HG02642 (cell line): ENCODE measurements around the gene CTRB1.
"Not testable (repeated sequence)": the region's sequence is repeated elsewhere in the genome, so short reads cannot be mapped to it uniquely, and the experiment has no call there.

Source experiments
- ATAC-seq: cut with Tn5 transposase; IDR thresholded peaks from one replicate; pipeline ENCODE4 v1.9.1; 2021; ENCODE audit warnings: mild to moderate bottlenecking; ENCODE audit not compliant: unreplicated experiment, poor library complexity

The CTRB1 gene

DNA sequence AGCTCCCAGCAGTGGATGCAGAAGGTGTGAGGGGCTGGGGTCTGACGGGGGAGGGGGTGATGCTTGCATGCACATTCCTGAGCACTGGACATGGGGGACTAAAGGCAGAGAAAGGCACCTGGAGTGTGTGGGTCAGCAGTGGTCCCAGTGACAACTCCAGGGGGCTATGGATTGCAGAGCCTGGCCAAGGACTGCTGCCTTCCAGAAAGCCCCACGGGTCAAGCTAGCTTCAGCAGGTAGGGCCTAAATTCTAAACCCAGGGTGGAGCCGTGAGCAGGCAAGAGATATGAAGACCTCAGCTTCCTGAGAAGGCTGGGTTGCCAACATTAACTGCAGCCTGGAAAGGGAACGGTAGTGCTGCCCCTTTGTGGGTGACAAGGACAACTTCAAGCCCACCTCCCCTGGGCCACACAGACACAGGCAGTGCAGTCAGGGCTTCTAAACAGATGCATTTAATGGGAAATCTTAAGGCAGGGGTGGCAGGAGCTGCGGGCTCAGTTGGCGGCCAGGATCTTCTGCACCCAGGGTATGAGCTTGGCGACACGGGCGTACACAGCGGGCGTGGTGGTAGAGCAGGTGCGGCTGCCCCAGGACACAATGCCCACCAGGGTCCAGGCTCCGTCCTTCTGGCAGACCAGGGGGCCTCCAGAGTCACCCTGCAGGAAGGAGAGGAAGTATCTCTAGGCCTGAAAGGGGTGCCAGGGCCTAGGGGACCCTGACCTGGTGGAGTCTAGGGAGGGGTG, 14.9 kb upstream of the CTRB1 start:
- no peak for ATAC-seq

DNA sequence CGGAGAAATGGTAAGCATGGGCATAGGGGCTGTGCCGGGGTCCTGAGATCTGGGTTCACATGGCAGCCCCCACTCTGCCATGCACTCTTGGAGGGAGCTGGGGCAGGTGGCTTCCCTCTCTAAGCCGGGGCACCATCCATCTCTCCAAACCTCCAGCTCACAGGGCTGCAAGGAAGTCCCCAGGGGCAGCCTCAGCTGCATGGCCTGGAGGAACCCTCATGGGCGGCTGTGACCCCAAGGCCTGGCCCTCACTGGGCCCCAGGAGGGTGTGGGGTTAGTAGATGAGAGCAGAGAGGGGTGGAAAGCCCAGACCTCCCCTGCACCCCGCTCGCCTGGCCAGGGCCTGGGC, 14.4 kb upstream of the CTRB1 start:
- ATAC-seq: no peak

GRCh38 chr16:75204905-75205304, 13.9 kb upstream of the CTRB1 start:
- ATAC-seq: not testable (repeated sequence)

DNA sequence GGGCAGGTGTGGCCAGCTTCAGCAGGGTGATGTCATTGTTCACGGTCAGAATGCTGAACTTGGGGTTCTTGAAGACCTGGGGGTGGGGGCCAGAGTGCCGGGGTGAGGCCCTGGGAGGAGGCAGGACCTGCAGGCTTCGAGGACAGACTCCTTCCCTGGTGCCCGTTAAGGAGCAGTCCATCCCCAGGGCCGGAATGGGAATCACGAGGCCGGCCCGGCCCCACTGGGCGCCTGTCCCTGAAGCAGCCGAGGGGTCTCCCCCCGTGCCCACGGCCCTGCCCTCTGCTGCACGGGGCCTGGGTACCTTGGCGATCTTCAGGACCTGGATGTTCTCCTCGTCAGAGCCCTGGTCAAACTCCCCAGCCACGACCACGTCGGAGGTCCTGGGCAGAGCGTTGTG, 13.3 kb upstream of the CTRB1 start:
- ATAC-seq: not testable (repeated sequence)

DNA sequence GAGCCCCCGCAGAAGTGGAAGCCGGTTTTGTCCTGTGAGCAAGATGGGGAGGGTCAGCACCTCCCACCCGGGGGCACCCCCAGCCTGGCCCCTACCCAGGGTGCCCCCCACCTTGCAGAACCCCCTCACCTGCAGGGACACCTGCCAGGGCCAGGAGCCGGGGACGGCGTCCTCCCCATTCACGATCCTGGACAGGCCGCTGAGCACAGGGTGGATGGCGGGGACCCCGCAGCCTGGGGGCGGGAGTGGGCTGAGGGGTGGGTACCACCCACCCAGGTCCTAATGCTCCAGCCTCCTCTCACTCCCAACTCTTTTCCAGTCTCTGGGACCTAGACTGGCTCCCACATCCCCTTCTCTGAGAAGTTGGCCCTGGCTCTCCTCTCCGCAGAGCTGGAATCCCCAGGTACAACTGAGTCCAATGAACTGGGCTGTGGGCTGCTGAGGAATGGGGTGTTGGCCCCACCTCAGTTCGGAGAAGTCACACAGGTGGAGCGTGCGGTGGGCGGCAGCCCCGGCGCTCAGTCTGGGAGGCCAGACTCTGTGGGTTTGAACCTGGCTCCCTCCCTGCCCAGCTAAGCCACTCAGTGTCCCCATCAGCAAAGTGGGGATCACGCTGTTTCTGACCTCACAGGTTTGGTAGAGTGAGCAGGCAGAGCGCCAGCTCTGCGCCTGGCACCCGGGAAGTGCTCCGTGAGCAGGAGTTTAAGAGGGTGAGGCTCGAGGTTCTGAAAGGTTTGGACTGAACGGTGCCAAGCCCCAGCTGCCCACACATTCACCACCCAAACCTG, 12.6 kb upstream of the CTRB1 start:
- ATAC-seq: not testable (repeated sequence)

- ATAC-seq: no peak
Observed at GRCh38 chr16:75206749-75207451, 11.9 kb upstream of the CTRB1 start, which contains the start of gene CTRB2. TSS of gene CTRB2 (minus strand) at chr16:75207161. CDS start at chr16:75207141, 20 bp downstream.

DNA sequence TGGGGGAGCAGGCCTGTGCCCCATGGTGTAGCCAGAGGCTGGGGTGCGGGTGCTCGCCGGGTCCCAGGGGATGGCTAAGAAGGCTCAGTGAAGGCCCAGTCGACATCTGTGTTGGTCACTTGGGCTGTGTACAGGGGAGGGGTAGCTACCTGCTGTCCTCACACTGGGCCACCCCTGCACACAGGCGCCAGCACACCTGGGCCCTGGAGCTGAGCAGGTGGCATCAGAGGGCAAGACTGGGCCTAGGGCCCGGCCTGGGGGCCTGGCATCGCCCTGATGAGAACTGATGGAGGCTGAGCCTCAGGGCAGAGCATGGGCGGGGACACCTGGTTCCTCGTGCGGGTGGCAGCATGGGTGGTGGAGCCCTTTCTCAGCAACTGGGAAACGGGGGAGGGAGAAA, 11.0 kb upstream of the CTRB1 start:
- ATAC-seq: no peak

DNA sequence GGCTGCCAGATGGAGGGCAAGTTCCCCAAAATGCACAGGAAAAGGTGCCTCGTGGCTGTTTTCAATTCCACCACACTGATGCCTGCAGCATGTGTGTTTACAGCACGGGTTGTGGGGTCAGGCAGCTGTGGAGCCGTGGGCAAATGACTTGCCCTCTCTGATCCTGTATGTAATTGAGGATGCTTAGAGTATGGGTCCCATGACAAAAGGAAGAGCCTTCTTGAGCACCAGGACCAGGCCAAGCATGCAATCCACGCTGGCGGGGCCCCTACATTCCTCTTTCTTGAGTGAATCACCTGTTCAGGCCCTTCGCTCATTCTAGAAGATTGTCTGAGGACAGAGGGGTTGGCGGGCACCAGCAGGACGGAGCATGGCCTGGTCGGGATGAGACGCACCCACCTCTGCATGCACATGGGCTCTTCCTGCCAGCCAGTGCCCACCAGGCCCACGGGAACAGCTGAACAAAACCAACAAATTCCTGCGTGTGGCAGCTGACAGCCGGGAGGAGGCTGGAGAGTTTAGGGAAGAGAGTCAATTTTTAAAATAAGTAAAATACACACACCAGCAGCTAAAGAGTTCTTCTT, 10.5 kb upstream of the CTRB1 start:
- ATAC-seq: no peak

DNA sequence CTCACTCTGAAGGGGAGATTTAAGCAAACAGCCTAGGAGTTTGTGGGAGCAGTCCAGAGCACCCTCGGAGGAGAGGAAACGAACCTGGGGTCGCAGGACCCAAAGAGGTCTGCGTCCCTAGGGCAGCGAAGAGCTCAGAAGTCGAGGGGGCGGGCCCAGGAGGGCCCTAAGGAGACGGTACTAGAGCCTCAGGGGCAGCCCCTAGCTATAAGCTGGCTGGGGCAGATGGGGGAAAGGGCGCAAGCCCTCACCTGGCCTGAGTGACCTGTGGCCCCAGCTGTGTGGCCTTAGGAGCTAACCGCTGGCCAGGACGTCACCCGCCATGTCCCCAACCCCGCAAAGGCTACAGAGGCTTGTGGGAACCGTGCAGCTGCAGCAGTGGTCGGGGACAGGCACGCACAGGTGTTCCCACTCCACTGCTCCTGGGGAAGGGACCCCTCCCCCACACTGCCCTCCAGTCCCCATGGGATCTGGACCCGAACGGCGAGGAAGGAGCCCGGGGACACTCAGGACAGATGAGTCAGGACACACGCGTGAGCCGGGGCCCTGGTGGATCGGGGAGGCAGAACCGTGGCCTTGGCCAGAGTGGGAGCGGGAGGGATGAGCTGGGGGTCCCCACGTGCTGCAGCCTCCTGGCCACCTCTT, 9.8 kb upstream of the CTRB1 start:
- no peak for ATAC-seq

GRCh38 chr16:75209514-75209913, 9.3 kb upstream of the CTRB1 start:
- ATAC-seq: not testable (repeated sequence)

- no peak for ATAC-seq
Observed at GRCh38 chr16:75209944-75210343, 8.8 kb upstream of the CTRB1 start.

GRCh38 chr16:75211286-75211685, 7.5 kb upstream of the CTRB1 start:
- not testable (repeated sequence) for ATAC-seq

- ATAC-seq: no peak
Observed at GRCh38 chr16:75216127-75216526, 2.7 kb upstream of the CTRB1 start.

- no peak for ATAC-seq
Observed at GRCh38 chr16:75216576-75216975, 2.2 kb upstream of the CTRB1 start.

GRCh38 chr16:75217389-75217851, 1.4 kb upstream of the CTRB1 start:
- no peak for ATAC-seq

- no peak for ATAC-seq
Observed at GRCh38 chr16:75219088-75219487, 300 bp downstream of the CTRB1 start.

- peak; percentile 36 for ATAC-seq
Observed at GRCh38 chr16:75219838-75220237, 1.1 kb downstream of the CTRB1 start.

GRCh38 chr16:75222271-75222783, 3.5 kb downstream of the CTRB1 start:
- no peak for ATAC-seq

- ATAC-seq: not testable (repeated sequence)
Observed at GRCh38 chr16:75223129-75223528, 4.3 kb downstream of the CTRB1 start.
